ENCODE measurements around the gene YKT6. TPM values are rescaled to one million over a fixed set of nuclear protein-coding genes. Genes with fewer than 3 reads are reported as not detected.

The YKT6 gene
- total and polyA plus RNA-seq, 2 of the 8 experiments (the other 6 are each of a cell fraction or from before 2014, with no cell fraction given), result 75.3 to 103 TPM

DNA sequence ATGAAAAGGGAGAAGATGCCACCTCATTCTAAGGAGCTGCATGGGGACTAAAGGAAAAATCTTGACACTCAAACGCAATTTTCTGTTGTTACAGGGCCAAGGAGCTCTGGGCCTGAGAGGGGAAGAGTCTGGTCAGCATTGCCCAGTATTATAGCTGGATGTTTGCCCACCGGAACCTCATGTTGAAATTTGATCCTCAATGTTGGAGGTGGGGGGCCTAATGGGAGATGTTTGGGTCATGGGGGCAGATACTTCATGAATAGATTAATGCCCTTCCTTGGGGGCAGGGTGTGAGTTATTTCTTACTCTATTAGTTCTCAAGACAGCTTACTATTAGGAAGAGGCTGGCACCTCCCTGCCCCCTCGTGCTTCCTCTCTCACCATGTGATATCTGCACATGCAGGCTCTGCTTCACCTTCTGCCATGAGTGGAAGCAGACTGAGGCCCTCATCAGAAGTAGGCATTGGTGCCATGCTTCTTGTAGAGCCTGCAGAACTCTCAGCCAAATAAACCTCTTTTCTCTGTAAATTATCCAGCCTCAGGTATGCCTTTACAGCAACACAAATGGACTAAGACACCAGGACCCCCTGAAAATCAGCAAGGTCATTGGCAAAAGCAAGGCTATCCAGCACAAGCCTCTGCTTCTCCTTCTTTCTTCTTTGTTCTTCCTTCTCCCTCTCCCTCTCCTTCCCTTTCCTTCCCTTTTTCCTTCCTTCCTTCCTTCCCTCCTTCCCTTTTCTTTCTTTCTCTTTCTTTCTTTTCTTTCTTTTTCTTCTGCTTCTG, 26.7 kb upstream of the YKT6 start:
- no peak overlapping the region for H2BK120ac ChIP-seq (replicated peaks; ENCODE audit: low read depth, low read length)
- H2AK5ac ChIP-seq (ENCODE audit: low read depth, low read length), result no peak overlapping the region
- TF ChIP-seq, protein P1, sequence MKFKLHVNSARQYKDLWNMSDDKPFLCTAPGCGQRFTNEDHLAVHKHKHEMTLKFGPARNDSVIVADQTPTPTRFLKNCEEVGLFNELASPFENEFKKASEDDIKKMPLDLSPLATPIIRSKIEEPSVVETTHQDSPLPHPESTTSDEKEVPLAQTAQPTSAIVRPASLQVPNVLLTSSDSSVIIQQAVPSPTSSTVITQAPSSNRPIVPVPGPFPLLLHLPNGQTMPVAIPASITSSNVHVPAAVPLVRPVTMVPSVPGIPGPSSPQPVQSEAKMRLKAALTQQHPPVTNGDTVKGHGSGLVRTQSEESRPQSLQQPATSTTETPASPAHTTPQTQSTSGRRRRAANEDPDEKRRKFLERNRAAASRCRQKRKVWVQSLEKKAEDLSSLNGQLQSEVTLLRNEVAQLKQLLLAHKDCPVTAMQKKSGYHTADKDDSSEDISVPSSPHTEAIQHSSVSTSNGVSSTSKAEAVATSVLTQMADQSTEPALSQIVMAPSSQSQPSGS (IDR thresholded peaks at IDR 0.05; ENCODE audit: low read length), result no peak
- no peak for TF ChIP-seq FOSL1 (IDR thresholded peaks at IDR 0.05; ENCODE audit: insufficient read depth, low read depth, low read length)
- TF ChIP-seq MAFK (IDR thresholded peaks at IDR 0.05; ENCODE audit: low read depth, low read length), result no peak
- no peak for TF ChIP-seq CREB1 (IDR thresholded peaks at IDR 0.05)
- H3K4me3 ChIP-seq (ENCODE audit: extremely low read depth in 1 of 4, insufficient read depth in 2 of 4, low read depth in 3 of 4, low read length in 4 of 4), result no peak overlapping the region
- CTCF ChIA-PET (ENCODE audit: partially characterized antibody), result interaction anchor here (0.6 to 1.6 kb wide), 3 partner anchors 11 to 48 kb away, joined by 3 to 5 read pairs (median 3); no protein-coding TSS in a partner anchor
- H3K27me3 ChIP-seq (replicated peaks in 1 of 4; ENCODE audit: control insufficient read depth in 3 of 4, extremely low read depth in 1 of 4, insufficient read depth in 3 of 4, low read length in 3 of 4), result no peaks in the 10 kb centered on the region; a peak in 1 of 7 replicates
- FAIRE-seq (no peak), DNase-seq (ENCODE audit: low read depth in 1 of 2, low spot score in 2 of 2) (no peak)
- H2BK12ac ChIP-seq (ENCODE audit: low read depth, low read length), result no peak overlapping the region
- no peaks in the 10 kb centered on the region for H3K79me2 ChIP-seq (ENCODE audit: control insufficient read depth in 1 of 2, insufficient read depth in 2 of 2, low read length in 2 of 2)
- H3K4ac ChIP-seq (replicated peaks; ENCODE audit: insufficient read length, low read depth, low read length), result no peak overlapping the region
- no peak overlapping the region for H3K27ac ChIP-seq (ENCODE audit: low read depth, low read length)
- POLR2A ChIA-PET (ENCODE audit: partially characterized antibody), result interaction anchor here (0.8 to 0.9 kb wide), 2 partner anchors 10 to 49 kb away, joined by 3 to 4 read pairs; no protein-coding TSS in a partner anchor
- H3K14ac ChIP-seq (ENCODE audit: insufficient read length), result no peak overlapping the region
- H3K36me3 ChIP-seq (ENCODE audit: control insufficient read depth in 2 of 4, insufficient read depth in 4 of 4, low read length in 3 of 4), result no peaks in the 10 kb centered on the region
- 61% methylated on average over 3 of the region's 3 CpGs; no CpG with 5 or more reads in 1 of the 2 experiments for WGBS, 2 experiments (ENCODE audit: extremely low coverage in 1 of 2, insufficient coverage in 1 of 2, insufficient read length in 1 of 2, insufficient replicate concordance in 2 of 2, low coverage in 1 of 2, low lambda C conversion rate in 2 of 2, missing lambda C conversion rate in 1 of 2)
- H2BK15ac ChIP-seq (ENCODE audit: low read length), result no peak overlapping the region
- no peaks in the 10 kb centered on the region for H3K79me1 ChIP-seq (ENCODE audit: low read depth, low read length)
- H3K18ac ChIP-seq (ENCODE audit: extremely low read depth, low read length), result no peak overlapping the region
- no peaks in the 10 kb centered on the region for H3K23me2 ChIP-seq (ENCODE audit: low read depth, low read length)
- H4K91ac ChIP-seq (replicated peaks; ENCODE audit: insufficient read length, low read length), result no peak overlapping the region
- peaks cover 0 to 2% (median under 1%) of the 10 kb centered on the region in 4 experiments; a peak in 2 of 7 replicates for H3K4me1 ChIP-seq (replicated peaks in 1 of 4; ENCODE audit: control insufficient read depth in 3 of 4, insufficient read depth in 4 of 4, low read length in 3 of 4)
- no peak overlapping the region for H3K56ac ChIP-seq (replicated peaks; ENCODE audit: insufficient read length, low read depth, low read length)
- no peaks in the 10 kb centered on the region for H3K9me3 ChIP-seq (ENCODE audit: insufficient read depth in 2 of 2, low read depth in 1 of 2, low read length in 1 of 2)
- no peaks in the 10 kb centered on the region for H4K20me1 ChIP-seq (replicated peaks in 1 of 2; ENCODE audit: control insufficient read depth in 1 of 2, insufficient read depth in 2 of 2, low read length in 2 of 2)
- H2AFZ ChIP-seq (ENCODE audit: low read length), result no peak overlapping the region
- H3K23ac ChIP-seq (ENCODE audit: insufficient read length), result no peak overlapping the region
- no peak overlapping the region for H4K8ac ChIP-seq (ENCODE audit: extremely low read depth, insufficient read depth, low read length)
- no peak overlapping the region for H3K4me2 ChIP-seq (ENCODE audit: insufficient read depth in 1 of 2, low read depth in 2 of 2, low read length in 2 of 2)
- H2BK20ac ChIP-seq (ENCODE audit: low read length), result no peak overlapping the region
- H2BK5ac ChIP-seq (ENCODE audit: low read depth, low read length), result no peak overlapping the region
- H4K5ac ChIP-seq (ENCODE audit: insufficient read length, low read depth, low read length), result no peak overlapping the region
- no peak overlapping the region for H3K9ac ChIP-seq (replicated peaks in 1 of 4; ENCODE audit: extremely low read depth in 1 of 4, low read depth in 3 of 4, low read length in 3 of 4)

All from H1 (cell line).